DND-41 (cell line): Measurements from ENCODE around the gene TMEM121B.

Source experiments
- ATAC-seq: fragments of 200-7000 bp; cut with Tn5 transposase; 3 replicates; pipeline ENCODE4 v1.9.1; 2021; ENCODE audit warnings: low read depth; ENCODE audit not compliant: insufficient read depth
- DNase-seq: peaks from one replicate; pipeline ENCODE4 v3.0.0-alpha.2; 2020
- H2AFZ ChIP-seq: 2 replicates; pipeline ENCODE4 v1.6.0; 2012; ENCODE audit warnings: low read depth, low read length
- H3K27ac ChIP-seq: 2 replicates; pipeline ENCODE4 v1.5.1; 2012; ENCODE audit warnings: low read length, inconsistent platforms
- H3K27me3 ChIP-seq: fragments of 200-600 bp; sonication (generic); 2 replicates; pipeline ENCODE4 v1.6.0; 2012; ENCODE audit warnings: low read length, mild to moderate bottlenecking, inconsistent platforms; ENCODE audit not compliant: insufficient read depth, poor library complexity
- H3K36me3 ChIP-seq: 2 replicates; pipeline ENCODE4 v1.5.1; 2012; ENCODE audit warnings: low read length, inconsistent platforms; ENCODE audit not compliant: insufficient read depth
- H3K4me1 ChIP-seq: 2 replicates; pipeline ENCODE4 v1.5.1; 2012; ENCODE audit warnings: mild to moderate bottlenecking, low read length; ENCODE audit not compliant: insufficient read depth
- H3K4me2 ChIP-seq: 2 replicates; pipeline ENCODE4 v1.6.0; 2012; ENCODE audit warnings: mild to moderate bottlenecking, moderate library complexity, low read length, inconsistent platforms; ENCODE audit not compliant: insufficient read depth
- H3K4me3 ChIP-seq, 2 experiments: fragments of 200-600 bp in 1 of 2; shearing (Covaris generic) in 1 of 2; 2 replicates each; pipeline ENCODE4 v1.5.1; 2012 to 2016; ENCODE audit warnings: inconsistent platforms in 2 of 2, low read length in 2 of 2, mild to moderate bottlenecking in 2 of 2, low read depth in 1 of 2, moderate library complexity in 1 of 2
- H3K79me2 ChIP-seq: 2 replicates; pipeline ENCODE4 v1.6.0; 2012; ENCODE audit warnings: low read length, inconsistent platforms; ENCODE audit not compliant: insufficient read depth
- H3K9ac ChIP-seq: 2 replicates; pipeline ENCODE4 v1.6.0; 2012; ENCODE audit warnings: low read depth, mild to moderate bottlenecking, inconsistent platforms, low read length, moderate library complexity
- H3K9me3 ChIP-seq: 2 replicates; pipeline ENCODE4 v1.5.1; 2012; ENCODE audit warnings: low read length, moderate library complexity, mild to moderate bottlenecking, inconsistent platforms; ENCODE audit not compliant: insufficient read depth, severe bottlenecking
- H4K20me1 ChIP-seq: 2 replicates; pipeline ENCODE4 v1.6.0; 2012; ENCODE audit warnings: low read length; ENCODE audit not compliant: insufficient read depth
- CTCF ChIP-seq: IDR thresholded peaks from 2 replicates; pipeline ENCODE4 v1.5.1; 2012; ENCODE audit warnings: borderline replicate concordance, low read length, moderate library complexity, mild to moderate bottlenecking; ENCODE audit not compliant: poor library complexity, severe bottlenecking; ENCODE audit errors: extremely low read depth
- EZH2 ChIP-seq: IDR thresholded peaks from 3 replicates; pipeline ENCODE4 v1.6.1; 2012; ENCODE audit warnings: borderline replicate concordance, low read depth, mild to moderate bottlenecking, moderate library complexity, low read length, inconsistent platforms; ENCODE audit not compliant: severe bottlenecking

The TMEM121B gene

GRCh38 chr22:17110791-17111550 is 10.2 kb downstream of the TMEM121B start:
- Histone ChIP-seq H3K4me3 (no peak overlapping the region), H4K20me1 (no peaks in the 10 kb centered on the region), H3K79me2 (no peaks in the 10 kb centered on the region), H3K4me1 (peaks cover 20% of the 10 kb centered on the region), H2AFZ (no peak overlapping the region), H3K27me3 (no peaks in the 10 kb centered on the region), H3K27ac (no peak overlapping the region), H3K9ac (no peak overlapping the region), H3K36me3 (peaks cover 34% of the 10 kb centered on the region), H3K9me3 (no peaks in the 10 kb centered on the region), H3K4me2 (no peak overlapping the region)
- TF ChIP-seq EZH2 = no peak
- TF ChIP-seq CTCF = no peak
- ATAC-seq (no peak), DNase-seq (no peak)

- no peak overlapping the region for H2AFZ ChIP-seq
- ATAC-seq = no peak
- TF ChIP-seq CTCF = no peak
- no peak for TF ChIP-seq EZH2
- H3K79me2 ChIP-seq = no peaks in the 10 kb centered on the region
- no peak for DNase-seq
- H3K36me3 ChIP-seq = peaks cover 44% of the 10 kb centered on the region
- no peak overlapping the region for H3K9ac ChIP-seq
- H3K27ac ChIP-seq = no peak overlapping the region
- H4K20me1 ChIP-seq = no peaks in the 10 kb centered on the region
- H3K9me3 ChIP-seq = no peaks in the 10 kb centered on the region
- peaks cover 10% of the 10 kb centered on the region for H3K4me1 ChIP-seq
- no peaks in the 10 kb centered on the region for H3K27me3 ChIP-seq
- no peak overlapping the region for H3K4me3 ChIP-seq
- H3K4me2 ChIP-seq = no peak overlapping the region
Observed at GRCh38 chr22:17109976-17110375, 11.2 kb downstream of the TMEM121B start.

GRCh38 chr22:17109113-17109865 is 11.9 kb downstream of the TMEM121B start:
- Histone ChIP-seq H2AFZ (no peak overlapping the region), H3K36me3 (peaks cover 50% of the 10 kb centered on the region), H3K79me2 (no peaks in the 10 kb centered on the region), H3K9me3 (no peaks in the 10 kb centered on the region), H3K4me2 (no peak overlapping the region), H3K27ac (no peak overlapping the region), H3K4me1 (peaks cover 3% of the 10 kb centered on the region), H3K27me3 (no peaks in the 10 kb centered on the region), H4K20me1 (no peaks in the 10 kb centered on the region), H3K9ac (no peak overlapping the region), H3K4me3 (no peak overlapping the region)
- ATAC-seq (no peak), DNase-seq (no peak)
- no peak for TF ChIP-seq EZH2
- no peak for TF ChIP-seq CTCF
